Right hindlimb (tissue), 1 donor: ENCODE measurements around the gene MED14.
"Not testable (repeated sequence)": the region's sequence is repeated elsewhere in the genome, so short reads cannot be mapped to it uniquely, and the experiment has no call there.

Experiments
- DNase-seq: peaks from one replicate; pipeline ENCODE4 v3.0.0-alpha.2; 2018

The MED14 gene

DNA sequence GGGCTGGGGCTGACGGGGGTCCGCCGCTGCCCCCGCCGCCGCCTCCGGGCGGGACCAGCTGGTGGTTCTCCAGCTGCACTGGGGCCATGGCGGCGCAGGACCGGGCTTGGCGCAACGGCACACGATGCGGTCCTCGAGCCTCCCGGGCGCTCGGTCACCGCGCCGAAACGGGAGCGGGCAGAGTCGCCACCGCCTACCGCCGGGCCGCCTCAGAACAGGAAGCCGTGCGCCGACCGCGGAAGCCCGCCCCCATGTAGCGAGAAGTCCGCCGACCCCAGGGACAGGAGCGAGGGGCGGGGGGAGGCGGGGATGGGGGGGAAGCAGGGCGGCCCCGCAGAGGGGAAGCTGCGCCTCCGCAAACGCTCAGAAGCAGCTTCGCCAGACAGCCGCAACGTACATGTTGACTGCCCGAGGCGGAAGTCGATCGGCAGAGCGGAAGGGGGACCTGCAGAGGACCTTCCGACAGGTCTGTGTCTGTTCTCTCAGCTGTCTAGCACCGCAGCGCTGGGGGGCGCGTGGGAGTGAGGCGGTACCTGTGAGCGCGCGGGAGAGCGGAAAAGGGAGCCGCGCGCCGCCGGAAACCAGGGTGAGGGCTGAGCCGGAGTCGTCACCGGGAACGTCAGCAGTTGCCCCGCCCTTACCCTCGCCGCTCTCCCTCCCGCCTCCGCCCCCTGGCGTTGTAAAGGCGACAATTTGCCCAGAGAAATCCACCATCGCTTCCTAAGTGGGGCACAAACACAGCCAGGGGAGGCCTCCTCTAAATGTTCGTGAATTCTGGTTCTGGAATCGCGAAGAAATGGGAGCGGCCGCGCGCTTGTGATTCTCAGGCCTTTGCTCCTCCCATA, at the start of gene MED14:
TSS of gene MED14 (minus strand) at position 218 of the 845 bp plus-strand sequence. CDS start at position 88, 130 bp downstream.
- DNase-seq, result peak; percentile 92

DNA sequence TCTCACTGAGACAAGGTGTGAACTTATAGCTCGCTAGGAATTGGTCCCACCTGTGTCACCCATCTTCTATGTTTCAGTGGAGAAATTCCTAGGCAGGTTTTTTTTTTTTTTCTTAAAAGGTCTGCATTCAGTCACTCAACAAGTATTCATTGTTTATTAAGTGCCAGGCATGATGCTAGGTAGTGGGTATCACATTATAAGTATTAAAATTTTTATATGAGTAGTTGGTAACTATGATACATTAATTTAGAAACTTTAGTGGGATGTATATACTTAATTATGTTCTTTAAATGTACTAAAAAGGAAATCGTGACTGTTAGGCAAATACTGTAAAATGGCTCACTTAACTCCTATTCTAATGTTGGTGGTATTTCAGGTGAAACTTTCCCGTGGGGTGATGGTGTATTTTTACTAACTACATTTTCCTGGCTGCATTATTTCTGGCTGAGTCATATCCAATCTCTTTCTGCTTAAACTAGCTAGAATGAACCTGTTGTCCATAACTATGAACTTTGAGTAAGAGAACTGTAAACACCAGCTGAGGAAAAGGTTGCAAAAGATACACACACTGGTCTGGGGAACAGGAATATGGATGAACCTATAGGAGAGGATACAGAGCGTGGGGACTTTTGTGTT, 49.3 kb upstream of the MED14 start:
- DNase-seq, result no peak

DNA sequence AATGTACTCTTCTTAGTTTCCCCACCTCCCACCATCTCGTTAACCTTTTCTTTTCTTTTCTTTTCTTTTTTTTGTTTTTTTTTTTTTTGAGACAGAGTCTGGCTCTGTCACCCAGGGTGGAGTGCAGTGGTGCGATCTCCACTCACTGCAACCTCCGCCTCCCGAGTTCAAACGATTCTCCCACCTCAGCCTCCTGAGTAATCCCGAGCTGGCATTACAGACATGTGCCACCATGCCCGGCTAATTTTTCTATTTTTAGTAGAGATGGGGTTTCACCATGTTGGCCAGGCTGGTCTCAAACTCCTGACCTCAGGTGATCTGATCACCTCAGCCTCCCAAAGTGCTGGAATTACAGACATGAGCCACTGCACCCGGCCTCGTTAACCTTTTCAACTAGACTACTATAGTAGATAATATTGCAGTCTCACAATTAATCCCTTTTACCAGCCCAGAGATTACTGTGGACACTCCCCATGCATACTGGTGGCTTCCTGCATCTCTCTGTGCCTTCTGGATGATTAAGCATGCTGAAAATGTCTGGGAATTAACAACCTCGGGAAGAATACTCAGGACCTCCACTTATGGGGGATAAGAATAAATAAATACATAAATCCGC, 47.4 kb upstream of the MED14 start:
- DNase-seq, result not testable (repeated sequence)

DNA sequence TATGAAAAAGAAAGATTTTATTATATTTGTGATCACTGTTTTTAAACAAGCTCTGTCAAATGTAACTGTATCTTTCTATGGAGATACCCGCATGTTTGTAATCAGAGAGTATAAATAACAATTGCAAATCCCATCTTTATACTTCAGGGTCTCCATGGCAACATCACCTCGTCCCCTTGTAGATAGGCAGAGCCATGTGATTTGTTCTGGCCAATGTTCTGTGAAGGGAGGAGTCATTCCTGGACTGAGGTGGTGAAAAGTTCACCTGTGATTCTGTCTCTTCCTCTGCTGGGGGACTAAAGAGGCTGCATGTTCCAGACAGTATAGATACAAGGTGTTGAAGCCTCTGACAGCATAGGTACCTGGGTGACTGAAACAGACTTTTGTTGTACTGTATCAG, 45.6 kb upstream of the MED14 start:
- DNase-seq, result no peak

DNA sequence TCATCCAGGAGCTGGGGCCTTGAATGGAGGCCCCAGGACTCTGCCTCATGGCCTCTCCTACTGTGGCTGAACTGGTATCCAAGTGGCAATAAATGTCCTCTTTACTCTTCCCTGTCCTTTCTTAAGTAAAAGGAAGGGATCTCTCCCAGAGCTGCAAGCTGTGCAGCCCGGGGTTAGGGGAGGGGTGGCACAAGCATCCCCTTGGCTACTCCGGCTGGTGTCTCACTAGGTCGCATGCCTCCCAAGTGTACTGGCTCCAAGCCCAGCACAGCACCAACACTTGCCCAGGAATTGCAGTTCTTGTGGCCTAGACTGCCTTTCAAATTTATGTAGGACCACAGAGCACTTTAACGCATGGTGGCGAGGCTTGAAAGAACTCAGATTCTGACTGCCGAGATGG, 44.7 kb upstream of the MED14 start:
- no peak for DNase-seq

DNA sequence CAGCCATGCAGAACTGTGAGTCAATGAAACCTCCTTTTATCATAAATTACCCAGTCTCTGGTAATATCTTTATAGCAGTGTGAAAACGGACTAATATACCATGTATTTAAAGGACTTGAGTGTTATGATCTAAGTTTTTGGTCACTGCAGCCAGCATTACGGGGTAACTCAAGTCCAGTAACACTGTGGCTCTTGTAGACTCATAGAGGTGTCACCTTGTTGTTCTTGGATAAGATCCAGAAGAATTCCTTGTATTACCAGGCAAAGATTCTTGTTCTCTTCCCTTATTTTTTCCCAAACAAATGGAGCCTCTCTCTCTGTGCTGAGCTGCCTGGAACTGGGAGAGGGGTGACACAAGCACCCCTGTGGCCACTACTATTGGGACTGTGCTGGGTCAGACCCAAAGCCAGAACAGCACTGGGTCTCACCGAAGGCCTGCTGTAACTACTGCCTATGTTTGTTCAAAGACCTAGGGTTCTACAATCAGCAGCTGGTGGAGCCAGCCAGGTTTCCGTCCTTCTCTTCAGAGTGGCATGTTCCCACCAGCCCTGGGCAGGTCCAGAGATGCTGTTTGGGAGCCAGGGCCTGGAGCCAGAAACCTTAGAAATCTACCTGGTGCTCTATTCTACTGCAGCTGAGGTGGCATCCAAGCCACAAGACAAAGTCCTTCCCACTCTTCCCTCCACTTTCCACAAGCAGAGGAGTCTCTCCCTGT, 43.7 kb upstream of the MED14 start:
- no peak for DNase-seq

DNA sequence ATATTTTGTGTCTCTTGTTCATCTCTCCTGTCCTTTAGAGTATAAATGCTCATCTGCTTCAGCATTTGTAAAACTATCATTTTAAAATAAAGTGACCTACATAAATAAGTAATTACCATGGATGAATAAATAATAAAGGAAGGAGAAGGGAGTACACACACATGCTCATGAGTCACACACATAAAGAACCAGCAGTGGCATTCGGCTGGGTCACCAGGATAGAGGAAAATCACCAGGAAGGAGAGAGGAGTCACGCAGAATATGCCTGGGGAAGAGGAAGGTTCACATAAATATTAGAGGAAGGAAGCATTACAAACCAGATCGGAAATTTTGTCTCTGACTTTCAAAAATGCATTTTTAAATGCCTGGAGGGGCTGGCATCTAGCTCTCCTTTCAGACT, 38.5 kb upstream of the MED14 start:
- no peak for DNase-seq

DNA sequence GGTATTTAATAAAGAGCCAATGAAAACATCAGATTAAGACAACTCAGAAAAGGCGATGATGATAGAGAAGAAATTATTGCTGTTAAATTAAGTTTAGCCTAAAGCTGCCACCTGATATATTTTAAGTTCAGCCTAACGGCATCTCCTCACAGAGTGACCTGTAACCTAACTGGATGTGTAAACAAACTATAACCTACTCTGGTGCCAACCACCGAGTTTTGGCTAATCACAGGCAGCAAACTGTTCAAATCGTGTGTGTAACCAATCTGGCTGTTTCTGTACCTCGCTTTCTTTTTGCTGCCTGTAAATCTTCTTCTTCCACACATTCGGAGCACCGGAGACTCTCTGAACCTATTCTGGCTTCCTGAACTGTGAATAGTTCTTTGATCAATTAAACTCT, 37.8 kb upstream of the MED14 start:
- DNase-seq, result no peak

DNA sequence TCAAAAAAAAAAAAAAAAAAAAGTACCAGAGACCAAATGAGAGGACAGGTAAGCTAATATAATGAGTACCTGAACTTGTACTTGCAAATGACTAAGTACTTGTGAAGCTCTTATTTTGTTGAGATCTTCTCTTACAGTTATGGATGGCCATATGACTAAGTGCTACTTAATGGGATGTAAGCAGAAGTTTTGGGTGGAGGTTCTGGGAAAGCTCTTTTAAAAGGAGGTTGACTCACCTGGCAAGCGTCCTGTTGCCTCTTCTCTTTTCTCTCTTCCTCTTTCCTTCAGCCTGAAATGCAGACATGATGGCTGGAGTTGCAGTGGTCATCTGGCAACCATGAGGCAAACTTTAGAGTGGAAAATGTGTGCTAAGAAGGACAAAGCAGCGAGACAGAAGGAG, 36.9 kb upstream of the MED14 start:
- DNase-seq, result no peak

DNA sequence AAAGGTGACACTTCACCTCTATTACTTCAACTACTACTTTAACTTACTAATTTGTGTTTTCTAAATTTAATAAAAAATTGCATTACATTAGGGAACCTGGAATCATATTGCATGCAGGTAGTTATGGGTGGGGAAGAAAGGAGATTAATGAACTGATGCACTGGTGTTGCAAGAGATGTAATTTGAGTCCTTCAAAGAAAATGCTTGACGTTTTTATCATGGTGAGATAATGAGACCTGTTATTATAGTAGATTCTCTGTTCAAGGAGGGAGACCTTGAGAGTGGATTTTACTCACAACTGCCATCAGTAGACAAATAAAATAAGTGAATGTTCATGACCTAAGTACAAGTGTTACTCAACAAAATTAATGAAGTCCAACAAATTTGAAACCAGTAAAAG, 26.4 kb upstream of the MED14 start:
- no peak for DNase-seq

DNA sequence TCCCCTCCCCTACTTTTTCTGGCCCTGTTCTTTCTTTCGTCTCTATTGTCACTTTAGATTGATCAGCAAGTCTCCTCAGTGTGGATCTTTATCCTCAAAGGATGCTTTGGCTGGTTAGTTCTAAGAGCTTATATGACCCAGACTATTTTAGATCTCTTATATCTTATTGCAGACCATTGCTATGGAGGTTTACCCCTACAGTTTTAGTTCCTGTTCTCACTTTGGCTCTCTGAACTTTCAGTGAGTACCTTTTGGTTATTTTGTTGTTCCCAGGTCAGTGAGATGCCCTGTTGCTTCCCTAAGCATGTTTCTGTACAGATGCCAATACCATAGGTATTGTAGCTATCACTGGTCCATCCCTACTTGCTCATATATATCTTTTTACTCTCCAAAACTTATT, 24.0 kb upstream of the MED14 start:
- DNase-seq, result no peak

DNA sequence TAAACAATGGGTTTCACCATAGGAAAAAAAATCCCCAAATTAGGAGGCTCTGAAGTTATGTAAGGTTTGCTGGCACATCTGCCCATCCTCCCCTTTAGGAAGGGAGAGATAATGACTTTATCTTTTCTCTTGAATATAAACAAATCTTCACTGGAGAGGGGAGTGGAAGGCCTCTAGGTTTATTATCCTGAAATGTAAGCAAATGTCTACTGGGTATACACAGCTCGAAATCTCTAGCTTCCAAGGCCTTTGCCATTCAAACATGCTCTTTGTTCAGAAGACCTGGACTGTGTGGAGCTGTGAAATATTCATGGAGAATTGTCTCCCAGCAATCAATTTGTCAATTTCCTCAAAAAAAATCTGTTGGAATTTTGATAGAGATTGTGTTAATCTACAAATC, 21.7 kb upstream of the MED14 start:
- DNase-seq, result no peak

DNA sequence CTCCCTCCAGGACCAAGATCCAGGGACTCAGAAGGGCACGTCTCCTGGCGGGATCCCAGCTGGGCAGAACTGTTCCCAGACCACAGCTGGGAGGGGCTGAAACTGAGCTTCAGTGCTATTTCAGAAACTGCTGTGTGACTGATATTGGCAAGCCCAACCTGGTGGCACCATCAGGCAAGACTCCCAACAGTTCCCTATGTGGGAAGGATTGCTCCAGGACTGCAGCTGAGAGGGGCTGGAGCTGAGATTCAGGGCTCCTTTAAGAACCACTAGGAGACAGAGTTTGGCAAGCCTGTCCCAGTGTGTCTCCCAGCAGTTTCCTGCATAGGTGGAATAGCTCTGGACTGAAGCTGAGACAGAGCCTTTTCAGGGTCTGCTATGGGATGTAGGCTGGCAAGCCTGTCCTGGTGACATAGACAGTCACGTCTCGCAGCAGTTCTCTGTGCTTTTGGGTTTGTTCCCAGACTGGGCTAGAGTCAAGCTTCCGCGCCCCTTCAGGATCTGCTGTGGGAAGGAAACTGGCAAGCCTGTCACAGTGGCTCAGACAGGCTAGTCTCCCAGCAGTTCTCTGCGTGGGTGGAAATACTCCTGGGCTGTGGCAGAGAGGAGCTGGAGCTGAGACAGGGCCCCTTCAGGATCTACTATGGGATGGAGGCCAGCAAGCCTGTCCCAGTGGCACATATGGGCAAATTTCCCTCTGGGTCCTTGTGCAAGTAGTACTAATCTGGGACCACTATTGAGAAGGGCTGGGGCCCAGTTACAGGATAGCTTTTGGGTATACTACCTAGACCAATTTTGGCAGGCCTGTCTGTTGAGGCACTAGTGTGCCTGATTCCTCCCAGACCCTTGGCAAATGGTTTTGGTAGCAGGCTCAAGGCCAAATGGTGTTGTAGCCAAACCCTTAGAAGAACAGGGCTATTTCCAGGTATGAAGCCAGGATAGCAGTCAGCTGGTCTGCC, 20.2 kb upstream of the MED14 start:
- DNase-seq, result peak; percentile 69

DNA sequence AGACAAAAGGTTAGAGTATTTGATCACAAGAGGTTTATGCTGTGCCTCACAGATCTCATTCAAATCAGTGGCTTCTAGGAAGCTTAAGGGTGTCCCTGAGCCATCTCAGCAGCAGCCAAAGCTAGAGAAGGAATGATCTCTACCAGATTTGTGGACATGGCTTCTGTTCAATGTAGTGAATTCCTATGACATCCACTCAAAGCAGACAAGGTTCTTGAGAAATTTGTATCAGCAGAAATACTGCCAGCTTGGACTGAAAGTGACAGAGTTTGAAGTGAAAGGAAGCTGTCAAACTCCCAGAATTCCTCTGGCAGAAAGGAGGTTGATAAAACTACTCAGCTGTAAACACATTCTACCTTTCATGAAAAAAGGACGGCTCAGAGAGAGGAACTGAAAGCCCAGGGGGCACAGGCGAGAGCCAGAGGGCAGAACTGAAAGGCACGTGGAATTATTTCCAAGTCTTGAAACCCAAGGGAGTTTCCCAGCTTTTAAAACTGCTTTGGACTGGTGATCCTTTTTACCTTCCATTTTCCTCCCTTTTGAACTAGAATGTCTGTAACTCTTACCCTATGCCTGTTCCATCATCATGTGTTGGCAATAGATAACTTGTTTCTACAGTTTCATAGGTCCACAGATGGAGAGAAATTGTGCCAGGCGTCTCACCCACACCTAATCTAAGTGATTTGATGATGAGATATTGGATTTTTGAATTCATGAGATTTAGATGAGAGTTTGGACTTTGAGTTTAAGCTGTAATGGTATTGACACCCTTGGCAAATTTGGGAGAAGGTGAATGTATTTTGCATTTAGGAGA, 14.5 kb upstream of the MED14 start:
- no peak for DNase-seq

DNA sequence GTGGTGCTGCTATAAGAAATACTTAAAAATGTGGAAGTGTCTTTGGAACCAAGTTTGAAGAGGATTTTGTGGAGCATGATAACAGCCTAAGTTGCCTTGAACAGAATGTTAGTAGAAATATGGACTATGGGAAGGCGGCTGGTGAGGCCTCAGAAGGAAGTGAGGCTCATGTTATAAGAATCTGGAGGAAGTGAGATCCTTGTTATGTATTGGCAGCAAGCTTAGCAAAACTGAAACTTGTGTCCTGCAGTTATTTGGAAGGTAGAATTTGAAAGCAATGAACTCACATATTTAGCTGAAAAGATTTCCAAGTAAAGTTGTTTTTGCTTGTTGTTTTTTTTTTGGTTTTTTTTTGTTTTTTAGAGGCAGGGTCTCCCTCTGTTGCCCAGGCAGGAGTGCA, 13.6 kb upstream of the MED14 start:
- DNase-seq, result no peak

DNA sequence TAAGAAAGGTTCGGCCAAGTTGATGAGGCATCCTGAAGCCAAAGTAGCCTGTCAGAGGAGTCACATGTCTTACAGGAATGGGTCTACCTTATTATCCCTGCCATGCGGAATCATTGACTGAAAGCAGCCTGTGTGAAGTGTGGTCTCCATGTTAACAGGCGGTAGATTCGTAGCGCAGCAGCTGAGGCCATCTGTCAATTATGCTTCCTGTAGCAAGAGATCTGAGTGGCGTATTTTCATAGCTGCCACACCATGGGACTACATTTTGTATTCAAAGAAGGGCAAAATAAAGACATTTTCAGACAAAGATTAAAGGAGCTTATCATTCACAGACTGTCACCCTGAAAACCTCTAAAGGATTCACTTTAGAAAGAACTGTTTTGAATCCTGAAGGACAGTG, 11.2 kb upstream of the MED14 start:
- peak; percentile 17 for DNase-seq

DNA sequence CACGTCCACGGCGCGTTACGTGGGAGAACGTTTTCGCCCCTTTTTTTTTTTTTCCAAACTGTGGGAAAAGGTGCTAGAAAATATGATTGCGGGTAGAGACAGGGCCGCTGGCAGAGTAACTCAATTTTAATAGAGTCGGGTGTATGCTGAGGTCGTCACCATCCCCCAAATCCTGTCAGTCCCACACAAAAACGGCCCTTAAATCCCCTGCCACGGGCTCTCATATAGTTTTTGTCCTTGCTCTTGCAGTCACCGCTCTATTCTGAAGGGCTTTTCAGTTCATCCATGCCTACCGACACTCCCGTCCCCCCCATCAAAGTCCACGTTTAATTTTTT, 796 bp upstream of the MED14 start:
- no peak for DNase-seq

DNA sequence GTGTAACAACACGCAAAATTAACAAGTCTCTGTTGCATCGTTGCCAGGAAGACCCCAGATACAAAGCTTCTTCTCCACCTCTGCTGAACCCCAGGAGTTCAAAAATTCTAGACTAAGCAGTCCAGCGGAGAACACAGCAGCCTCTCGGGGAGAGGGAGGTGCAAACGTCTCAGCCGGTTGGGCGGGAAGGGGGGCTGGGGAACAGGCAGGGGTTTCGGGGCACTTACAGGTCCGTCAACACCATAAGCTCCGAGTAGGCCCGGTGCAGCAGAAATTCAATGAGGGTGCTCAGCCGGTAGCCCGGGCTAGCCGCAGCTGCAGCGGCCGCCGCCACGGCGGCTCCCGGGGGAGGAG, 394 bp downstream of the MED14 start:
- peak; percentile 58 for DNase-seq

DNA sequence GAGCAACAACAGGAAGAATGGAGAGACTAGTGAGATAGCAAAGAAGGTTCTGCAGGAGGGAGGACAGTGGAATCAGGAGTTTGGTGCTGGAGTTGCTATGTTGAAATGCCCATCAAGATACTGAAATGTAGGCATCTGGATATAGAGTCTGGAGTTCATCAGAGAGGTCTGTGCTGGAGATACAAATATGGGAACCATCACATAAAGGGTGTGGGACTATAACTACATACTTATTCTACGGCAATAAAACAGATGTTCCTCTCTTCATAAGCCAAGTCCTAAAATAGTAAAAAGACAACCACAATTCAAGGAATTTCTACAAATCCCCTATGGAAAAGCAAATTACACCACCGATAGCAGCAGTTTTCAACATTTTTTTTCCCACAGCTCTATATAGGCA, 1.6 kb downstream of the MED14 start:
- DNase-seq, result no peak

DNA sequence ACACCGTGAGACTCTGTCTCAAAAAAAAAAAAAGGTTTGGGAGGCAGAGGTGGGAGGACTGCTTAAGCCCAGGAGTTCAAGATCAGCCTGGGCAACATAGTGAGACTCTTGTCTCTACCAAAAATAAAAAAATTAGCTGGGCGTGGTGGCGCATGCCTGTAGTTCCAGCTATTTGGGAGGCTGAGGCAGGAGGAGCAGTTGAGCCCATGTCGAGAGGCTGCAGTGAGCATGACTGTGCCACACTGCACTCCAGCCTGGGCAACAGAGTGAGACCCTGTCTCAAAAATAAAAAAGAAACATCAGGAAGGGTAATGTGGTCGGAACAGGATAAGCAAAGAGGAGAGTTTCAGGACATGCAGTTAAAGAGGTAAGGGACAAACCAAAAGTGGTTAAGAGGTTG, 2.8 kb downstream of the MED14 start:
- not testable (repeated sequence) for DNase-seq
